ENCODE measurements around the gene ZNF626.
"Not testable (repeated sequence)": the region's sequence is repeated elsewhere in the genome, so short reads cannot be mapped to it uniquely, and the experiment has no call there.

ZNF626 gene

GRCh38 chr19:20664901-20665781, 3.8 kb upstream of the ZNF626 start:
- Histone ChIP-seq H3K36me3 (ENCODE audit: insufficient read depth, low read length) (no peaks in the 10 kb centered on the region), H3K27me3 (ENCODE audit: insufficient read depth, low read length, poor library complexity, severe bottlenecking) (no peaks in the 10 kb centered on the region), H3K4me1 (ENCODE audit: insufficient read depth, low read length, poor library complexity, severe bottlenecking) (no peaks in the 10 kb centered on the region), H2AFZ (ENCODE audit: low read length) (no peak overlapping the region), H3K4me2 (ENCODE audit: low read depth, low read length, poor library complexity, severe bottlenecking) (no peak overlapping the region), H4K20me1 (ENCODE audit: insufficient read depth, low read length, poor library complexity, severe bottlenecking) (peaks cover 11% of the 10 kb centered on the region), H3K9me3 (ENCODE audit: insufficient read depth, low read depth, low read length) (no peaks in the 10 kb centered on the region), H3F3A (ENCODE audit: low read depth) (no peaks in the 10 kb centered on the region), H3K79me2 (ENCODE audit: insufficient read depth, low read length) (peaks cover 13% of the 10 kb centered on the region), H3K9ac (ENCODE audit: low read depth, low read length, poor library complexity, severe bottlenecking) (no peak overlapping the region), H3K9me2 (replicated peaks; ENCODE audit: low read depth, low read length) (no peaks in the 10 kb centered on the region), H3K4me3 (ENCODE audit: low read length, poor library complexity, severe bottlenecking) (no peak overlapping the region)
- TF ChIP-seq, protein P1, sequence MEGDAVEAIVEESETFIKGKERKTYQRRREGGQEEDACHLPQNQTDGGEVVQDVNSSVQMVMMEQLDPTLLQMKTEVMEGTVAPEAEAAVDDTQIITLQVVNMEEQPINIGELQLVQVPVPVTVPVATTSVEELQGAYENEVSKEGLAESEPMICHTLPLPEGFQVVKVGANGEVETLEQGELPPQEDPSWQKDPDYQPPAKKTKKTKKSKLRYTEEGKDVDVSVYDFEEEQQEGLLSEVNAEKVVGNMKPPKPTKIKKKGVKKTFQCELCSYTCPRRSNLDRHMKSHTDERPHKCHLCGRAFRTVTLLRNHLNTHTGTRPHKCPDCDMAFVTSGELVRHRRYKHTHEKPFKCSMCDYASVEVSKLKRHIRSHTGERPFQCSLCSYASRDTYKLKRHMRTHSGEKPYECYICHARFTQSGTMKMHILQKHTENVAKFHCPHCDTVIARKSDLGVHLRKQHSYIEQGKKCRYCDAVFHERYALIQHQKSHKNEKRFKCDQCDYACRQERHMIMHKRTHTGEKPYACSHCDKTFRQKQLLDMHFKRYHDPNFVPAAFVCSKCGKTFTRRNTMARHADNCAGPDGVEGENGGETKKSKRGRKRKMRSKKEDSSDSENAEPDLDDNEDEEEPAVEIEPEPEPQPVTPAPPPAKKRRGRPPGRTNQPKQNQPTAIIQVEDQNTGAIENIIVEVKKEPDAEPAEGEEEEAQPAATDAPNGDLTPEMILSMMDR (conservative IDR thresholded peaks at IDR 0.05; ENCODE audit: low read length), result no peak
- TF ChIP-seq EZH2phosphoT487 (IDR thresholded peaks at IDR 0.05; ENCODE audit: borderline replicate concordance), result no peak

DNA sequence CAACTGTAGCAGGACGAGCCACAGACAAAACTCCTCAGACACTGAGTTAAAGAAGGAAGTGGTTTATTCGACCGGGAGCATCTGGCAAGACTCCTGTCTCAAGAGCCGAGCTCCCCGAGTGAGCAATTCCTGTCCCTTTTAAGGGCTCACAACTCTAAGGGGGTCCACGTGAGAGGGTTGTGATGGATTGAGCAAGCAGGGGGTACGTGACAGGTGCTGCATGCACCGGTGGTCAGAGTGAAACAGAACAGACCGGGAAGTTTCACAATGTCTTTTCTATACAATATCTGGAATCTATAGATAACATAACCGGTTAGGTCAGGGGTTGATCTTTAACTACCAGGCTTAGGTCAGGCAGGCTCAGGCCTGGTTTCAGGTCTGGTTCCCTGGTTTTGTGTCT, 3.1 kb upstream of the ZNF626 start:
- H3K9me3 ChIP-seq (ENCODE audit: insufficient read depth, low read depth, low read length); H3K36me3 ChIP-seq (ENCODE audit: insufficient read depth, low read length); H3K9ac ChIP-seq (ENCODE audit: low read depth, low read length, poor library complexity, severe bottlenecking); H3K4me3 ChIP-seq (ENCODE audit: low read length, poor library complexity, severe bottlenecking); H2AFZ ChIP-seq (ENCODE audit: low read length); H3K27me3 ChIP-seq (ENCODE audit: insufficient read depth, low read length, poor library complexity, severe bottlenecking); H3K4me1 ChIP-seq (ENCODE audit: insufficient read depth, low read length, poor library complexity, severe bottlenecking); H3K9me2 ChIP-seq (replicated peaks; ENCODE audit: low read depth, low read length); H3K4me2 ChIP-seq (ENCODE audit: low read depth, low read length, poor library complexity, severe bottlenecking); H3F3A ChIP-seq (ENCODE audit: low read depth): not testable (repeated sequence)
- Histone ChIP-seq H4K20me1 (ENCODE audit: insufficient read depth, low read length, poor library complexity, severe bottlenecking) (peaks cover 18% of the 10 kb centered on the region), H3K79me2 (ENCODE audit: insufficient read depth, low read length) (peaks cover 19% of the 10 kb centered on the region)

DNA sequence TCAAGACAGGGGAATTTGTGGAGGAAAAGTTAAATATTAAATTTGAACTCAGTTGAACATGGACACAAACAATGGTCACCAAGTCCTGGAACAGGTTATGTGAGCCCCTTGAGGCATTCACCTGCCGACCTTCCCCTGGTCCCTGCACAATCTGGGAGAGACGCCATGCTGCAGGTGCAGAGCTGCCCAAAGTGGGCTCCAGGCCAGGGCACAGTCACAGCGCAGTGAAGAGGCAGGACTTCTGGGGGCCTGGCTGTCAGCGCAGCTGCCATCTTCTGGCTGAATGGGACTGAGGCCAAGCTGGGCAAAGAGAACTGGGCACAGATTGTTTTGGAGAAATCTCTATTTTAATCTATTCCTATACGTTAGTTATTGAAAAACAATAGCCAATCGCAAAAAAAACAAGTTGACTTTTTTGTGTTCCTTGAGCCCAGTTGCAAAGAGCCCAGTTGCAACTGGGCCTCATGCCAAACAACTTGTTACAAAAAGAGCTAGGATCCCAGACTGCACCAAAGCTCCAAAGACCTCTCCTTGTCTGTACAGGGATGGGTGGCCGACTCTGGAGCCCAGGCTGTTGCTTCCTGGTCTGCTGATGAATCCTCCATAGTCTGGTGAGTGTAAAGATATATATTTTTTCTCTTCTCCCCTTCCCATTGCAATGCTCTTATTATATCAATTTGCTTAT, 1.2 kb upstream of the ZNF626 start:
- H3K9ac ChIP-seq (ENCODE audit: low read depth, low read length, poor library complexity, severe bottlenecking), result no peak overlapping the region
- H4K20me1 ChIP-seq (ENCODE audit: insufficient read depth, low read length, poor library complexity, severe bottlenecking), result peaks cover 36% of the 10 kb centered on the region
- TF ChIP-seq EZH2phosphoT487 (IDR thresholded peaks at IDR 0.05; ENCODE audit: borderline replicate concordance), result no peak
- TF ChIP-seq, protein P1 (conservative IDR thresholded peaks at IDR 0.05; ENCODE audit: low read length), result no peak
- no peak overlapping the region for H3K4me2 ChIP-seq (ENCODE audit: low read depth, low read length, poor library complexity, severe bottlenecking)
- peaks cover 13% of the 10 kb centered on the region for H3K4me1 ChIP-seq (ENCODE audit: insufficient read depth, low read length, poor library complexity, severe bottlenecking)
- no peak overlapping the region for H2AFZ ChIP-seq (ENCODE audit: low read length)
- no peaks in the 10 kb centered on the region for H3F3A ChIP-seq (ENCODE audit: low read depth)
- no peaks in the 10 kb centered on the region for H3K36me3 ChIP-seq (ENCODE audit: insufficient read depth, low read length)
- no peak overlapping the region for H3K4me3 ChIP-seq (ENCODE audit: low read length, poor library complexity, severe bottlenecking)
- H3K79me2 ChIP-seq (ENCODE audit: insufficient read depth, low read length), result peaks cover 38% of the 10 kb centered on the region
- H3K27me3 ChIP-seq (ENCODE audit: insufficient read depth, low read length, poor library complexity, severe bottlenecking), result no peaks in the 10 kb centered on the region
- no peaks in the 10 kb centered on the region for H3K9me2 ChIP-seq (replicated peaks; ENCODE audit: low read depth, low read length)
- H3K9me3 ChIP-seq (ENCODE audit: insufficient read depth, low read depth, low read length), result no peaks in the 10 kb centered on the region
